CD1c-positive myeloid dendritic cell (primary cell): ENCODE results near the gene CT45A7.
"Not testable (repeated sequence)": the region's sequence is repeated elsewhere in the genome, so short reads cannot be mapped to it uniquely, and the experiment has no call there.

Experiments used
- DNase-seq: peaks from one replicate; pipeline ENCODE4 v3.0.0-alpha.2; 2016; ENCODE audit errors: extremely low spot score

Gene CT45A7, protein sequence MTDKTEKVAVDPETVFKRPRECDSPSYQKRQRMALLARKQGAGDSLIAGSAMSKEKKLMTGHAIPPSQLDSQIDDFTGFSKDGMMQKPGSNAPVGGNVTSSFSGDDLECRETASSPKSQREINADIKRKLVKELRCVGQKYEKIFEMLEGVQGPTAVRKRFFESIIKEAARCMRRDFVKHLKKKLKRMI

DNA sequence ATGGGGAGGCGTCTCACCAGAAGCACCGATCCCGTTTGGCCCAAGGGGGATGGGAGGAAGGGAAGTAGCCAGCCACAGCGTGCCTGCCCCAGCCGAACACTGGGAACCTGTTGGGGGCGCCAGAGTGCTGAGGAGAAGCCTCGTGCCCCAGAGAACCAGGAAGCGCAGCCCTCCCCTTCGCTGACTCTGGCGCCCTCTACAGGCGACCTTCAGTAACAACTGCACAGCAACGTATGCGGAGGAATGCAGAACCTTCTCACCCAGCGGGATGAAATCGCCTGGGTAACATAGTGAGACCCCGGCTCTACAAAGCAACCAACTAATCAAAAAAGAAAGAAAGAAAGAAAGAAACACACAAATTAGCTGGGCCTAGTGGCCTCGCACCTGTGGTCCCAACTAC lies at the start of gene CT45A7:
CT45A7 (minus strand) TSS at position 101 of the 400 bp plus-strand sequence. CDS start 3,747 bp downstream, outside the sequence.
- not testable (repeated sequence) for DNase-seq

DNA sequence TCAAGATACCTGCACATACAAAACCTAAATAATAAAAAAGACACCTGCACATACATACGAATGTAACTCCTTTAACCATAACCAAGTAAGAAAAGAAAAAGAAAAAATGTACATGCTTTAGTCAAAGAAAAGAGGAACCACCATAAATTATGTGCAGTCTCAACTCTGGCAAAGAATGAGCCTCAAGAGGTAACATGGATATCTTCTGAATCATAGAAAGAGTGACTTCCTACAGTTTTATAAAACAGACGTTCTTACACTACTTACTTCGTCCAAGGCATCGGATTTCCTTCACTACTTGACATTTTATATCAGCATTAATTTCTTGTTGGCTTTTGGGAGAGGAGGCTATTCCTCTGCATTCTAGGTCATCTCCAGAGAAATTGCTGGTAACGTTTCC lies 45.7 kb upstream of the CT45A7 start:
- not testable (repeated sequence) for DNase-seq

DNA sequence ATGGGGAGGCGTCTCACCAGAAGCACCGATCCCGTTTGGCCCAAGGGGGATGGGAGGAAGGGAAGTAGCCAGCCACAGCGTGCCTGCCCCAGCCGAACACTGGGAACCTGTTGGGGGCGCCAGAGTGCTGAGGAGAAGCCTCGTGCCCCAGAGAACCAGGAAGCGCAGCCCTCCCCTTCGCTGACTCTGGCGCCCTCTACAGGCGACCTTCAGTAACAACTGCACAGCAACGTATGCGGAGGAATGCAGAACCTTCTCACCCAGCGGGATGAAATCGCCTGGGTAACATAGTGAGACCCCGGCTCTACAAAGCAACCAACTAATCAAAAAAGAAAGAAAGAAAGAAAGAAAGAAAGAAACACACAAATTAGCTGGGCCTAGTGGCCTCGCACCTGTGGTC lies 34.6 kb upstream of the CT45A7 start, which contains the start of gene CT45A9:
CT45A9 (minus strand) TSS at position 101 of the 400 bp plus-strand sequence. CDS start 3,751 bp downstream, outside the sequence.
- DNase-seq: not testable (repeated sequence)

DNA sequence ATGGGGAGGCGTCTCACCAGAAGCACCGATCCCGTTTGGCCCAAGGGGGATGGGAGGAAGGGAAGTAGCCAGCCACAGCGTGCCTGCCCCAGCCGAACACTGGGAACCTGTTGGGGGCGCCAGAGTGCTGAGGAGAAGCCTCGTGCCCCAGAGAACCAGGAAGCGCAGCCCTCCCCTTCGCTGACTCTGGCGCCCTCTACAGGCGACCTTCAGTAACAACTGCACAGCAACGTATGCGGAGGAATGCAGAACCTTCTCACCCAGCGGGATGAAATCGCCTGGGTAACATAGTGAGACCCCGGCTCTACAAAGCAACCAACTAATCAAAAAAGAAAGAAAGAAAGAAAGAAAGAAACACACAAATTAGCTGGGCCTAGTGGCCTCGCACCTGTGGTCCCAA lies 17.4 kb upstream of the CT45A7 start, which contains the start of gene CT45A8:
CT45A8 (minus strand) TSS at position 101 of the 400 bp plus-strand sequence. CDS start 3,755 bp downstream, outside the sequence.
- DNase-seq: not testable (repeated sequence)

DNA sequence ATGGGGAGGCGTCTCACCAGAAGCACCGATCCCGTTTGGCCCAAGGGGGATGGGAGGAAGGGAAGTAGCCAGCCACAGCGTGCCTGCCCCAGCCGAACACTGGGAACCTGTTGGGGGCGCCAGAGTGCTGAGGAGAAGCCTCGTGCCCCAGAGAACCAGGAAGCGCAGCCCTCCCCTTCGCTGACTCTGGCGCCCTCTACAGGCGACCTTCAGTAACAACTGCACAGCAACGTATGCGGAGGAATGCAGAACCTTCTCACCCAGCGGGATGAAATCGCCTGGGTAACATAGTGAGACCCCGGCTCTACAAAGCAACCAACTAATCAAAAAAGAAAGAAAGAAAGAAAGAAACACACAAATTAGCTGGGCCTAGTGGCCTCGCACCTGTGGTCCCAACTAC lies 17.2 kb downstream of the CT45A7 start, which contains the start of gene CT45A2:
CT45A2 (minus strand) TSS at position 101 of the 400 bp plus-strand sequence. CDS start 3,747 bp downstream, outside the sequence.
- not testable (repeated sequence) for DNase-seq

DNA sequence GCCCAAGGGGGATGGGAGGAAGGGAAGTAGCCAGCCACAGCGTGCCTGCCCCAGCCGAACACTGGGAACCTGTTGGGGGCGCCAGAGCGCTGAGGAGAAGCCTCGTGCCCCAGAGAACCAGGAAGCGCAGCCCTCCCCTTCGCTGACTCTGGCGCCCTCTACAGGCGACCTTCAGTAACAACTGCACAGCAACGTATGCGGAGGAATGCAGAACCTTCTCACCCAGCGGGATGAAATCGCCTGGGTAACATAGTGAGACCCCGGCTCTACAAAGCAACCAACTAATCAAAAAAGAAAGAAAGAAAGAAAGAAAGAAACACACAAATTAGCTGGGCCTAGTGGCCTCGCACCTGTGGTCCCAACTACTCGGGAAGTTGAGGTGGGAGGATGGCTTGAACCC lies 34.4 kb downstream of the CT45A7 start, which contains the start of gene CT45A6:
CT45A6 (minus strand) TSS at position 101 of the 400 bp plus-strand sequence. CDS start 3,794 bp downstream, outside the sequence.
- not testable (repeated sequence) for DNase-seq

DNA sequence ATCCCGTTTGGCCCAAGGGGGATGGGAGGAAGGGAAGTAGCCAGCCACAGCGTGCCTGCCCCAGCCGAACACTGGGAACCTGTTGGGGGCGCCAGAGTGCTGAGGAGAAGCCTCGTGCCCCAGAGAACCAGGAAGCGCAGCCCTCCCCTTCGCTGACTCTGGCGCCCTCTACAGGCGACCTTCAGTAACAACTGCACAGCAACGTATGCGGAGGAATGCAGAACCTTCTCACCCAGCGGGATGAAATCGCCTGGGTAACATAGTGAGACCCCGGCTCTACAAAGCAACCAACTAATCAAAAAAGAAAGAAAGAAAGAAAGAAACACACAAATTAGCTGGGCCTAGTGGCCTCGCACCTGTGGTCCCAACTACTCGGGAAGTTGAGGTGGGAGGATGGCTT lies 51.7 kb downstream of the CT45A7 start, which contains the start of gene CT45A5:
CT45A5 (minus strand) TSS at position 101 of the 400 bp plus-strand sequence. CDS start 3,774 bp downstream, outside the sequence.
- DNase-seq: not testable (repeated sequence)
